Stimulated activated CD4-positive, alpha-beta T cell treated with anti-CD3 and anti-CD28 coated beads, Interleukin-12 subunit alpha, Interleukin-12 subunit beta, amount 100 ng/mL, for 48 hours (primary cell): ENCODE data around the gene CEP70.
"Not testable (repeated sequence)": the region's sequence is repeated elsewhere in the genome, so short reads cannot be mapped to it uniquely, and the experiment has no call there.

Source experiments
- DNase-seq, 3 donors: peaks; one replicate each; pipeline ENCODE4 v3.0.0-alpha.2; 2020; ENCODE audit warnings: low read depth in 2 of 3, low spot score in 1 of 3

The CEP70 gene

DNA sequence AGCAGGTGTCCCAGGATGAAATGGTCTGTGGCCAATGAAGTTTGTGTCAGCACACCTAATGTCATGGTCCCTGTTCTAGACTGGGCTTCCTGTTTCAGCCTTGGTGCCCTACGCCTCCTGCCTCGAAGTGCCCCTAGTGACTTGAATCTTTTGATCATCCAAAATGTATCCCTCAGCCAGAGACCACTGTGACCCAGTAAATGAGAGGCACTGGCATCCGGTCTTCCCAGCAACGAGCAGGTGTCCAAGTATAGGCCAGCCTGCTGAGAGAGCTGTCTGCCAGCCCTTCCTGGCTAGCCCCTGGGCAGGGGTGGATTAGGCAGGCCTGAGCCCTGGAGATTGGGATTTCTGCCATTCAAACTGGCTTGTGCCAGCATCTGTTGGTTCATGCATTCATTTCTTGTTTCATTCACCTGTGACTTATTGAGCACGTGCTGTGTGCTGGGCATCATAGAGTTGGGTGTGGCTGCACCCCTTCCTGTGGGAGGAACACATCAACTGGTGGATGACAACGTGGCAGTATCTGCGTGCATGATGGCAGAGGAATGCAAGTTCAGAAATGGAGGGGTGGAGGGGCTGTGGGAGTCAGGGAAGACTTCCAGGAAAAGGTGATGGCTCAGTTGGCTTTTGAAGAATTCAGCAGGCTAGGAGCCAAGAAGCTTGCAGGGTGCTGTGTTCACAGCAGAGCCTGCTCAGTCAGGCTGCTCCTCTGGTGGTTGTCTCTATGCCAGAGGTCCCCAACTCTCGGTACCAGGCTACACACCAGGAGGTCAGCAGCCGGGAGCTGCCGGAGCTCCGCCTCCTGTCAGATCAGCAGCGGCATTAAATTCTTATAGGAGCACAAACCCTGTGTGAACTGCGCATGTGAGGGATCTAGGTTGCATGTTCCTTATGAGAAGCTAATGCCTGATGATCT lies 138.0 kb downstream of the CEP70 start:
- no peak for DNase-seq

DNA sequence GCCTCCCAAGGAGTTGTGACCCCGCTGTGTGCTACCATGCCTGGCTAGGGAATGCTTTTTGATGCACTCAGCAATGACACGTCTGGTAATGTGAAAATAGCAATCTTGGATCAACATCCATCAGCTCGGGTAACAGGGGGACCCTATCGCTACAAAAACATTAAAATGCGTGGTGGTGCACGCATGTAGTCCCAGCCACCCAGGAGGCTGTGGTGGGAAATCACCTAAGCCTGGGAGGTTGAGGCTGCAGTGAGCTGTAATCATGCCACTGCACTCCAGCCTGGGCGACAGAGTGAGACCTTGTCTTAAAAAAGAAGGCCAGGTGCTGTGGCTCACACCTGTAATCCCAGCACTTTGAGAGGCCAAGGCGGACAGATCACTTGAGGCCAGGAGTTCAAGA lies 140.1 kb downstream of the CEP70 start:
- not testable (repeated sequence) for DNase-seq

DNA sequence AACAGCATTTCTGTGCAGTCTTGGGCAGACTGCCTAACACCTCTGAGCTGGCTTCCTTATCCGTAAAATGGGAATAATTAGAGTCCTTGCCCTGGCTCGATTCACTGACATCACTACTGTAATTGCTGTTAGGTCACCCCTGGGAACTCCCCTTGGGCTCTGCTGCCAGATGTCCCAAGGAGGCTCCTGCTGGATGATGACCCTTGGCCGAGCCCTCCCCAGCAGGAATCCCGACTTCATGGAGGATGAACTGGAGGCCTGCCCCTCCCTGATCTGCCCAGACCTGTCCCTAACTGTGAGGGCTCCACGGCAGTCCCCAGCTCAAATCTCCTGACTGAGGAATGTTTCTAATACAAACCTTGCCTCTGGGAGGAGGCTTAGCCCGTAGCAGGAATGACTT lies 141.6 kb downstream of the CEP70 start:
- DNase-seq = no peak

DNA sequence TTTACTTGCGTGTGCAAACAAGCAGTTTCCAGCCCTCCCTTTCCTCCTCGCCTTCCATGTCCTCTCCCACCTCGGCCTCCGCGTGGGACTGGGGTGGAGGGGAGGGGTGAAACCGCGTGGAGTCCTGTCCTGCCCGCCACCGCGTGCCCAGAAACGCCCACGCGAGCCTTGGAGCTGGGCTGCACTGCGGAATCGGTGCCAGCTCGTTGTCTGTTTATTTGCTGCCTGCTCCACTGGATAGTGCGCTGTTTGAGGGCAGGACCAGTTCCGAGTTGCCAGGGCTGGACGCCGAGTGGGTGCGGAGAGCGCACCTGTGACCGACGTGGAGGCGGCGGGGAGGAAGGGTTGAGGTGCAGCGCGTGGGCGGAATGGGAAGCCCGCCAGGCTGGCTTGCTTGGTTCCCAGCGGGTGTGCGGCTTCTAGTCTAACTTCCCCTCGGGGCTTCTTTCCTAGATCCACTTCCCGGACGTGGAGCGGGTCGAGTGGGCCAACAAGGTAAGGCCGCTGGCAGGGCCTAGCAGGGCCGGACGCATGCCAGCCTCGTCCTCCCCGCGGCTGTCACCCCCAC lies 142.4 kb downstream of the CEP70 start:
- DNase-seq = no peak

DNA sequence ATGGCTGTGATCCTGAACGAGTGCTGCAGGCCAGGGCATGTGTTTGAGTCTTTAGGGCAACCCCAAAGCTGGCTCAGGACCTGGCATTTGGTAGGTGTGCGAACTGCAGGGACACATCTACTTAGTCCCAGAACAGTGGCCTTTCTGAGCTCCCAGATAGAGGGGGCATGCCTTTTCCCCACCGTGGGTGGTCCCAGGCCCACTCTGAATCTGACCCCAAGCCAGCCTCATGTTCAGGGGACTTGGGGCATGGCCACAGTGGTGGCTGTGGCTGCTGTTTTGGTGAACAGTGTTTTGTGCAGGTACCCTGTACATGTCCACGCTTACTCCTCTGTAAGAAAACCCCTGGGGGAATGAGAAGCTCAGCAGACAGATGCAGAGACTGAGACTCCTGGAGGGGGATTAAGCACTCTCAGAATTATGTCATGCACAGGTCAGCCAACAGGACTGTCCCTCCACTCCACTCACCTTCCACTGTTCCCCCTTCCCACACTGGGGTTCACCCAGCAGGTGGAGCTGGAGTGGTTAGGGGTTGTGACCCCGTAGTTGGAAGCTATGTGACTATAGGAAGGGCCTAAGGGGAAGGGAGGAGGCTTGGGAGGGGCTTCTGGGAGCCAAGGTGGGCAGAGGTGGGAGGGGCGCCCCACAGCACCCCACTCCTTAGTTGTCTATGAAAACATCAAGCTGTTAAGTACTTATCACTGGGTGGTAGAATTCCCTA lies 143.2 kb downstream of the CEP70 start:
- DNase-seq = no peak

DNA sequence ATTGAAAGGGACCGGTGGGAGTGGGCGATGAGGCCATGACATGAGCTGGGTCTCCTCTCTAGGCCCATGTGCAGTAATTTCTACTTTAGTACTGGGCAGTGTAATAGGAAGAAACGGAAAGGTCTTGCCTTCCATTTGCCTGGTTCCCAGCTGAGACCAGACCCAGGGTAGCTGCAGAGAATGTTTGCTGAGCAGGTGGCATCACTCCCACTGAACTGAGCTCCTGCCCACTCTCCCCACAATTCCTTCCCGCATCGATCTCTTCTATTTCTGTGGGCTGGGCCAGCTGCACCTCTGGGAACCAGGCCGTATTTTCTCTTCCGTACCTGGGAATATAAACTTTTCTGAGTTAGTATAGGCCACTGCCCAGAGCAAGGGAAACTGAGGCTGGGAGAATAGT lies 143.9 kb downstream of the CEP70 start:
- DNase-seq = no peak

DNA sequence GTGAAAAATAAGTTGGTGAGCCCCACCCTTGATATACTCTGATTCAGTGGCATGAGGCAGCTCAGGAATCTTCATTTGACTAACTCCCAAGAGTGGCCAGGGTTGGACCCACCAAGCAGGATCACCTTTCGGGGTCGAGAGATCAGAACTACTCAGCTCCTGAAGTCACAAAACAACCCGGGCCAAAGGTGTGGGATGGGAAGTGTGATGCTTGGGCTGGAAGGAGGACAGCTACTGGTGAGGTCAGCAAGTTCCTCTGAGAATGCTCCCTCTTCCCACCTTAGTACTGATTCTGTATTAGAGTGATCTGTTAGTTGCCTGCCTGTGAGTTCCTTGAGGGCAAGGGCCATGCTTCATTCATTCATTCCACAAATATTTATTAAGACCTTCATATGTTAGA lies 144.6 kb downstream of the CEP70 start:
- no peak for DNase-seq

DNA sequence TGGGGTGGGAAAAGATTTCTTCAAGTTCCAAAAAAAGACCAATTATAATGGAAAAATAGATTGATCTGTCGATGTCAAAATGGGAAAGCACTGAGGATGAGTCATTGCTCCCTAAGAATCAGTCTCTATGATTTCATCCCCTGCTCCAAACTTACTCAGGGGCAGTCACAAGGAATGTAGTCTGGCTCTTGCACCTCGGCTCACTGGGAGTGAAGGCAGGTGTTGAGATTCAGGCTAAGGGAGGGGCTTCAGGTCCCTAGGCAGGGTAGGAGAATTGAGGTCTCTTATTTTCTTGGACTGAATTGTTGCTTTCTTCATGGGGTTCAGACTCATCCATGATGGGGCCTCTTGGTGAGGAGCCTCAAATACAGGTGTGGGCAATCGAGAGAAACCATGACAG lies 145.4 kb downstream of the CEP70 start:
- DNase-seq = no peak

DNA sequence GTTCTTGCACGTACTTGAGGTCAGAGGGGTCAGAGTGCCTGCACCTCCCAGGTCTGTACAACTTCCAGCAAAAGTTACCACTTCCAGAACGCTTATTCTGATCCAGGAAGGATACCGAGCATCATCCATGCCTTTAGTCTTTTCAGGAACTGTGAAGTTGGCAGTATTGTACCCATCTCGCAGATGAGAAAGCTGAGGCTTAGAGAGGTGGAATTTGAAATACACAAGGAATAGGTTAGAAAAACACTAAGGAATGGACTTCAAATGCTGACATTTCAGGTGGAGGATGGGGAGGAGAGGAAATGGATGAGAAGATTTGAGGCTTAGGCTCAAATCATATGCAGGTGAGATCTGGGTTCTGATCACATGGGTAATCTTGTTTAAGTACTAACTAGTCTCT lies 148.4 kb downstream of the CEP70 start:
- no peak for DNase-seq

DNA sequence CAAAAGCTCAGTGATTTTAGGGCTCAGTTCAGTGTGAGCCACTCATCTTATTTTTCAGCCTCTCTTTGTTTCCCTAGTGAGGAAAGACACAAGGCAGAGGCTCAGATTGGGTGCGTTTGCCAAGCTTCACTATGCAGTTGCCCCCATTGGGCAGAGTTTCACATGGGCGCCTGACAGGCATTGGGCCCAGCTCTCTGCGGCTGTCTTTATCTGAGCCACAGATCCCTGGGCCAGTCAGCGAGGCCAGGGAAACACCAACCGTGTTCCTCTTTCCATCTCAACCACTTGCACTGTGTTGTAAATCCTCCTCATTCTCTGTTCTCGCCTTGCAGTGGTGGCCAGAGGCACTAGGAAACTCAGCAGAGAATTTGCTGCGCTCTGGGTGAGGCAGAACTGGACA lies 148.8 kb downstream of the CEP70 start:
- DNase-seq = no peak
